Anterior cingulate cortex (tissue), 58 donors: ENCODE results near the gene PARN.

Experiments used
- DNase-seq, 58 donors: peaks; one replicate each; lab custom pipeline; 2025; lab: John Stamatoyannopoulos, UW

Gene PARN

GRCh38 chr16:14483819-14484385 lies 146.2 kb downstream of the PARN start:
- no peak for DNase-seq

GRCh38 chr16:14476183-14476582 lies 153.9 kb downstream of the PARN start:
- DNase-seq: no peak

- no peak for DNase-seq
These were observed 154.5 kb downstream of the PARN start for GRCh38 chr16:14475370-14476139.

GRCh38 chr16:14473488-14473887 lies 156.6 kb downstream of the PARN start:
- DNase-seq: no peak

- DNase-seq: no peak
These were observed 157.7 kb downstream of the PARN start for GRCh38 chr16:14472357-14472756.

- DNase-seq: no peak
These were observed 159.3 kb downstream of the PARN start for GRCh38 chr16:14470788-14471187.

GRCh38 chr16:14465799-14466198 lies 164.3 kb downstream of the PARN start:
- no peak for DNase-seq

- no peak for DNase-seq
These were observed 165.3 kb downstream of the PARN start for GRCh38 chr16:14464796-14465195.

- DNase-seq: no peak
These were observed 165.9 kb downstream of the PARN start for GRCh38 chr16:14464192-14464591.

GRCh38 chr16:14462811-14463210 lies 167.2 kb downstream of the PARN start:
- no peak for DNase-seq

- no peak for DNase-seq
These were observed 169.3 kb downstream of the PARN start for GRCh38 chr16:14460726-14461125.

GRCh38 chr16:14458576-14458975 lies 171.5 kb downstream of the PARN start:
- no peak for DNase-seq

- no peak for DNase-seq
These were observed 173.1 kb downstream of the PARN start for GRCh38 chr16:14456793-14457481.

- no peak for DNase-seq
These were observed 174.5 kb downstream of the PARN start for GRCh38 chr16:14455573-14455972.

- no peak for DNase-seq
These were observed 175.7 kb downstream of the PARN start for GRCh38 chr16:14454391-14454790.

- no peak for DNase-seq
These were observed 178.0 kb downstream of the PARN start for GRCh38 chr16:14452066-14452465.

GRCh38 chr16:14450846-14451245 lies 179.2 kb downstream of the PARN start:
- DNase-seq: no peak

- DNase-seq: no peak
These were observed 180.1 kb downstream of the PARN start for GRCh38 chr16:14449790-14450480.

GRCh38 chr16:14449334-14449733 lies 180.7 kb downstream of the PARN start:
- no peak for DNase-seq

- DNase-seq: no peak
These were observed 181.2 kb downstream of the PARN start for GRCh38 chr16:14448879-14449278.

- DNase-seq: no peak
These were observed 182.3 kb downstream of the PARN start for GRCh38 chr16:14447783-14448182.
